Measurements from ENCODE around the gene COL17A1. TPM values are rescaled to one million over a fixed set of nuclear protein-coding genes. Genes with fewer than 3 reads are reported as not detected.

COL17A1 gene
- total RNA-seq, 1 experiment from 2014 or later = not detected

GRCh38 chr10:104014176-104014575, 71.5 kb downstream of the COL17A1 start:
- H3K4me1 ChIP-seq (ENCODE audit: insufficient read depth, low read length, poor library complexity, severe bottlenecking) = no peaks in the 10 kb centered on the region
- ChIA-PET POLR2A (ENCODE audit: low non-redundant PET) (no interaction called here), CTCF (no interaction called here)
- H3K4me3 ChIP-seq (ENCODE audit: low read depth, low read length, poor library complexity, severe bottlenecking) = no peak overlapping the region
- no peaks in the 10 kb centered on the region for H3K9me3 ChIP-seq (ENCODE audit: low read depth, low read length, poor library complexity, severe bottlenecking)
- BruUV-seq (replicated peaks) = no TSS peak
- no peak for DNase-seq (ENCODE audit: low spot score)
- intact Hi-C loops (cut with micrococcal nuclease; ENCODE audit: unreplicated experiment) = no loop called here
- H3K27ac ChIP-seq (ENCODE audit: low read depth, low read length, poor library complexity, severe bottlenecking) = no peak overlapping the region
- H3K36me3 ChIP-seq (ENCODE audit: insufficient read depth, low read length, poor library complexity, severe bottlenecking) = peaks cover 13% of the 10 kb centered on the region
- TF ChIP-seq EZH2 (IDR thresholded peaks at IDR 0.05; ENCODE audit: borderline replicate concordance, low read depth, low read length, poor library complexity, severe bottlenecking) (no peak), CTCF (conservative IDR thresholded peaks at IDR 0.05; ENCODE audit: low read depth, low read length) (no peak)
- no peaks in the 10 kb centered on the region for H3K27me3 ChIP-seq (replicated peaks; ENCODE audit: insufficient read depth, low read depth, low read length, poor library complexity)

GRCh38 chr10:104013489-104013888, 72.2 kb downstream of the COL17A1 start:
- intact Hi-C loops (cut with micrococcal nuclease; ENCODE audit: unreplicated experiment) = no loop called here
- Histone ChIP-seq H3K27ac (ENCODE audit: low read depth, low read length, poor library complexity, severe bottlenecking) (no peak overlapping the region), H3K9me3 (ENCODE audit: low read depth, low read length, poor library complexity, severe bottlenecking) (no peaks in the 10 kb centered on the region), H3K36me3 (ENCODE audit: insufficient read depth, low read length, poor library complexity, severe bottlenecking) (peaks cover 6% of the 10 kb centered on the region), H3K27me3 (replicated peaks; ENCODE audit: insufficient read depth, low read depth, low read length, poor library complexity) (no peaks in the 10 kb centered on the region), H3K4me1 (ENCODE audit: insufficient read depth, low read length, poor library complexity, severe bottlenecking) (no peaks in the 10 kb centered on the region), H3K4me3 (ENCODE audit: low read depth, low read length, poor library complexity, severe bottlenecking) (no peak overlapping the region)
- ChIA-PET POLR2A (ENCODE audit: low non-redundant PET) (no interaction called here), CTCF (no interaction called here)
- TF ChIP-seq CTCF (conservative IDR thresholded peaks at IDR 0.05; ENCODE audit: low read depth, low read length) (no peak), EZH2 (IDR thresholded peaks at IDR 0.05; ENCODE audit: borderline replicate concordance, low read depth, low read length, poor library complexity, severe bottlenecking) (no peak)
- no peak for DNase-seq (ENCODE audit: low spot score)
- BruUV-seq (replicated peaks) = no TSS peak

- H3K27ac ChIP-seq (ENCODE audit: low read depth, low read length, poor library complexity, severe bottlenecking) = no peak overlapping the region
- H3K9me3 ChIP-seq (ENCODE audit: low read depth, low read length, poor library complexity, severe bottlenecking) = no peaks in the 10 kb centered on the region
- intact Hi-C loops (cut with micrococcal nuclease; ENCODE audit: unreplicated experiment) = no loop called here
- H3K36me3 ChIP-seq (ENCODE audit: insufficient read depth, low read length, poor library complexity, severe bottlenecking) = peaks cover 5% of the 10 kb centered on the region
- DNase-seq (ENCODE audit: low spot score) = no peak
- no TSS peak for BruUV-seq (replicated peaks)
- H3K27me3 ChIP-seq (replicated peaks; ENCODE audit: insufficient read depth, low read depth, low read length, poor library complexity) = no peaks in the 10 kb centered on the region
- TF ChIP-seq CTCF (conservative IDR thresholded peaks at IDR 0.05; ENCODE audit: low read depth, low read length) (no peak), EZH2 (IDR thresholded peaks at IDR 0.05; ENCODE audit: borderline replicate concordance, low read depth, low read length, poor library complexity, severe bottlenecking) (no peak)
- ChIA-PET POLR2A (ENCODE audit: low non-redundant PET) (no interaction called here), CTCF (no interaction called here)
- H3K4me3 ChIP-seq (ENCODE audit: low read depth, low read length, poor library complexity, severe bottlenecking) = no peak overlapping the region
- no peaks in the 10 kb centered on the region for H3K4me1 ChIP-seq (ENCODE audit: insufficient read depth, low read length, poor library complexity, severe bottlenecking)
Measured at GRCh38 chr10:104011904-104012303, 73.8 kb downstream of the COL17A1 start.
